ENCODE measurements around the gene PDE11A.

The PDE11A gene

GRCh38 chr2:177606636-177607035 lies 465.9 kb downstream of the PDE11A start:
- no peak for TF ChIP-seq CTCF (IDR thresholded peaks at IDR 0.05)
- no peak overlapping the region for H3K27ac ChIP-seq
- no peaks in the 10 kb centered on the region for H3K9me3 ChIP-seq (ENCODE audit: control insufficient read depth, low read length)
- H3K9ac ChIP-seq, result no peak overlapping the region
- no peaks in the 10 kb centered on the region for H3K79me2 ChIP-seq
- peak overlapping the region; percentile 9 for H2AFZ ChIP-seq
- H3K4me1 ChIP-seq, result no peaks in the 10 kb centered on the region
- no peaks in the 10 kb centered on the region for H3K27me3 ChIP-seq (ENCODE audit: control insufficient read depth, insufficient read depth, low read length)
- no peaks in the 10 kb centered on the region for H3K36me3 ChIP-seq (ENCODE audit: control insufficient read depth, insufficient read depth, low read length)
- no peak overlapping the region for H3K4me3 ChIP-seq (ENCODE audit: low read depth, low read length)
- H3K4me2 ChIP-seq (ENCODE audit: low read length), result no peak overlapping the region

- Histone ChIP-seq H3K4me2 (ENCODE audit: low read length) (no peak overlapping the region), H3K79me2 (no peaks in the 10 kb centered on the region), H3K9ac (no peak overlapping the region), H2AFZ (no peak overlapping the region), H3K4me3 (ENCODE audit: low read depth, low read length) (no peak overlapping the region), H3K36me3 (ENCODE audit: control insufficient read depth, insufficient read depth, low read length) (no peaks in the 10 kb centered on the region), H3K4me1 (no peaks in the 10 kb centered on the region), H3K27me3 (ENCODE audit: control insufficient read depth, insufficient read depth, low read length) (no peaks in the 10 kb centered on the region), H3K27ac (no peak overlapping the region), H3K9me3 (ENCODE audit: control insufficient read depth, low read length) (no peaks in the 10 kb centered on the region)
- peak; percentile 55 for TF ChIP-seq CTCF (IDR thresholded peaks at IDR 0.05)
Measured at GRCh38 chr2:177604271-177605065, 468.1 kb downstream of the PDE11A start.

- no peaks in the 10 kb centered on the region for H3K36me3 ChIP-seq (ENCODE audit: control insufficient read depth, insufficient read depth, low read length)
- no peak overlapping the region for H3K4me3 ChIP-seq (ENCODE audit: low read depth, low read length)
- TF ChIP-seq CTCF (IDR thresholded peaks at IDR 0.05), result no peak
- no peaks in the 10 kb centered on the region for H3K79me2 ChIP-seq
- H3K9me3 ChIP-seq (ENCODE audit: control insufficient read depth, low read length), result no peaks in the 10 kb centered on the region
- no peaks in the 10 kb centered on the region for H3K4me1 ChIP-seq
- H3K27ac ChIP-seq, result no peak overlapping the region
- H3K9ac ChIP-seq, result no peak overlapping the region
- H3K4me2 ChIP-seq (ENCODE audit: low read length), result no peak overlapping the region
- H2AFZ ChIP-seq, result no peak overlapping the region
- no peaks in the 10 kb centered on the region for H3K27me3 ChIP-seq (ENCODE audit: control insufficient read depth, insufficient read depth, low read length)
Measured at GRCh38 chr2:177603768-177604167, 468.8 kb downstream of the PDE11A start.

- Histone ChIP-seq H3K36me3 (ENCODE audit: control insufficient read depth, insufficient read depth, low read length) (no peaks in the 10 kb centered on the region), H3K27me3 (ENCODE audit: control insufficient read depth, insufficient read depth, low read length) (no peaks in the 10 kb centered on the region), H3K4me1 (no peaks in the 10 kb centered on the region), H3K27ac (no peak overlapping the region), H3K4me3 (ENCODE audit: low read depth, low read length) (no peak overlapping the region), H2AFZ (no peak overlapping the region), H3K79me2 (no peaks in the 10 kb centered on the region), H3K9ac (no peak overlapping the region), H3K9me3 (ENCODE audit: control insufficient read depth, low read length) (no peaks in the 10 kb centered on the region), H3K4me2 (ENCODE audit: low read length) (no peak overlapping the region)
- no peak for TF ChIP-seq CTCF (IDR thresholded peaks at IDR 0.05)
Measured at GRCh38 chr2:177603181-177603580, 469.4 kb downstream of the PDE11A start.

GRCh38 chr2:177602611-177603164 lies 469.9 kb downstream of the PDE11A start:
- H3K9ac ChIP-seq, result no peak overlapping the region
- no peak for TF ChIP-seq CTCF (IDR thresholded peaks at IDR 0.05)

More at GRCh38 chr2:177602611-177603164, 469.9 kb downstream of the PDE11A start:
- no peaks in the 10 kb centered on the region for H3K79me2 ChIP-seq
- H3K4me2 ChIP-seq (ENCODE audit: low read length), result no peak overlapping the region
- no peaks in the 10 kb centered on the region for H3K9me3 ChIP-seq (ENCODE audit: control insufficient read depth, low read length)
- H3K4me3 ChIP-seq (ENCODE audit: low read depth, low read length), result no peak overlapping the region
- H3K36me3 ChIP-seq (ENCODE audit: control insufficient read depth, insufficient read depth, low read length), result no peaks in the 10 kb centered on the region
- no peaks in the 10 kb centered on the region for H3K4me1 ChIP-seq
- no peak overlapping the region for H3K27ac ChIP-seq
- H2AFZ ChIP-seq, result no peak overlapping the region
- H3K27me3 ChIP-seq (ENCODE audit: control insufficient read depth, insufficient read depth, low read length), result no peaks in the 10 kb centered on the region

Data from parathyroid adenoma (tissue), 2 donors.